Suprapubic skin (tissue), 4 donors: ENCODE measurements around the gene SERGEF. TPM values are rescaled to one million over a fixed set of nuclear protein-coding genes. Genes with fewer than 3 reads are reported as not detected.

Experiments used
- DNase-seq, 2 donors: peaks; one replicate each; pipeline ENCODE4 v3.0.0-alpha.2; 2019; ENCODE audit warnings: low spot score in 2 of 2
- H3K27ac ChIP-seq: fragments of 200-600 bp; sonication (generic); one replicate; pipeline ENCODE4 v1.5.1; 2019
- H3K27me3 ChIP-seq: fragments of 200-600 bp; sonication (generic); one replicate; pipeline ENCODE4 v1.5.1; 2019
- H3K36me3 ChIP-seq: fragments of 200-600 bp; sonication (generic); one replicate; pipeline ENCODE4 v1.5.1; 2019
- H3K4me1 ChIP-seq: fragments of 200-600 bp; sonication (generic); one replicate; pipeline ENCODE4 v1.5.1; 2019
- H3K4me3 ChIP-seq: fragments of 200-600 bp; sonication (generic); one replicate; pipeline ENCODE4 v1.5.1; 2019; ENCODE audit warnings: mild to moderate bottlenecking
- H3K9me3 ChIP-seq: fragments of 200-600 bp; sonication (generic); one replicate; pipeline ENCODE4 v1.5.1; 2019
- CTCF ChIP-seq, 2 donors: fragments of 200-600 bp in 1 of 2; fragments of 450-650 bp in 1 of 2; sonication (generic) in 1 of 2; IDR thresholded peaks; one replicate each; pipeline ENCODE4 v1.5.1; 2016 to 2019; ENCODE audit warnings: antibody characterized with exemption in 2 of 2, mild to moderate bottlenecking in 1 of 2, moderate library complexity in 1 of 2
- EP300 ChIP-seq: sonication (generic); formaldehyde crosslinking; IDR thresholded peaks from one replicate; pipeline ENCODE4 v1.6.1; 2017; ENCODE audit warnings: antibody characterized with exemption
- POLR2A ChIP-seq, 2 donors: fragments of 450-650 bp; IDR thresholded peaks; one replicate each; pipeline ENCODE4 v1.6.1; 2017; ENCODE audit warnings: antibody characterized with exemption in 2 of 2, mild to moderate bottlenecking in 2 of 2, moderate library complexity in 2 of 2
- POLR2AphosphoS5 ChIP-seq, 3 donors: sonication (generic); formaldehyde crosslinking; IDR thresholded peaks; one replicate each; pipeline ENCODE4 v1.6.1; 2017; ENCODE audit warnings: antibody characterized with exemption in 3 of 3
- WGBS: methylation state at CpG from one replicate; pipeline ENCODE4 v1.1.5; 2018; 5-methylcytosine and 5-hydroxymethylcytosine counted together
- total RNA-seq, 4 donors: library from RNA; depleted of rRNA; stranded (reverse); fragments of >200 nt; gene quantifications; one replicate each; pipeline ENCODE4 v1.1.0, GENCODE V29; 2016

SERGEF gene
- total RNA-seq, 4 donors from 2014 or later: 24.1 to 37.4 (median 29.9) TPM

DNA sequence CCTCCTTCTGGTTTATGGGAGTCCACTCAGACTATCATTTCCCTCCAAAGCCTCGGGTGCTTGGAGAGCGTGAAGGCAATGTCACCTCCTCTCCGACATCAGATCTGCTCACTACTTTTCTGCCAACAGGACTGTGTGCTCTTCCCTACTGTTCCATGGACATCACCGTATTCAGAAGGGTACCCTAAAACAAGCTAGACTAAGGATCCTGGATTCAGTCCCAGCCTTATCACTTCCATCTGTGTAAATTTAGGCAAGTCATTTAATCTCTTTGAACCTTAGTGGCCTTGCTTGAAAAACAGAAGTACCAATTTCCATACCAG lies 200.0 kb downstream of the SERGEF start:
- DNase-seq: no peak
- Histone ChIP-seq H3K27ac (peak overlapping the region; percentile 27), H3K9me3 (no peaks in the 10 kb centered on the region), H3K27me3 (no peaks in the 10 kb centered on the region), H3K4me1 (peaks cover 45% of the 10 kb centered on the region), H3K4me3 (no peak overlapping the region), H3K36me3 (no peaks in the 10 kb centered on the region)
- TF ChIP-seq POLR2A (IDR thresholded peaks at IDR 0.05): no peak
- no peak for TF ChIP-seq EP300
- TF ChIP-seq POLR2AphosphoS5 (IDR thresholded peaks at IDR 0.05): no peak
- no peak for TF ChIP-seq CTCF (IDR thresholded peaks at IDR 0.05)
- 59% methylated on average over 4 of the region's 4 CpGs for WGBS

GRCh38 chr11:17812091-17812864 lies 200.6 kb downstream of the SERGEF start:
- peak in 1 of 2 donors; percentile 20 for DNase-seq
- Histone ChIP-seq H3K27me3 (no peaks in the 10 kb centered on the region), H3K36me3 (no peaks in the 10 kb centered on the region), H3K9me3 (no peaks in the 10 kb centered on the region), H3K4me1 (peaks cover 45% of the 10 kb centered on the region), H3K4me3 (no peak overlapping the region), H3K27ac (peak overlapping the region; percentile 27)
- WGBS: 42% methylated on average over 2 of the region's 2 CpGs
- TF ChIP-seq POLR2A (IDR thresholded peaks at IDR 0.05) (no peak), CTCF (IDR thresholded peaks at IDR 0.05) (no peak)

DNA sequence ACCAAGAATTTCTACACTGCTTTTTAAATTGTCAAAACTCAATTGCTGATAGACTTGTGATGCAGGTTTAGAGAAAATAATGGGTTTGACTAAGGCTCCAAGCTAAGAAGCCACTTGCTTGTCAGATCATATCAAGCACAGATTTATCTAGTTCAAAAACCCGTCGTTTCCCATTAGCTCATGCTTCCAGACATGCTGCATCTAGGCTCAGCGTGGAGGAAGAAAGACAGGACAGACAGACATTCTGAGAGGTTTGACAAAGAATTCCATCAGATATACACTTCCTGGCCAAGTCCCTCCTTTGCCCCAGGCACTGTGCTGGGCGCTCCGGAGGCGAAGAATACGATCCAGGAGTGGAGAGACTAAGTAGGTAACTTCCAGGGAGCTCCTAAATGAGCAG lies 201.5 kb downstream of the SERGEF start:
- whole genome bisulfite sequencing: 40% methylated on average over 7 of the region's 7 CpGs
- no peak for DNase-seq
- no peak for TF ChIP-seq EP300
- no peak for TF ChIP-seq POLR2AphosphoS5 (IDR thresholded peaks at IDR 0.05)
- no peak for TF ChIP-seq CTCF (IDR thresholded peaks at IDR 0.05)
- TF ChIP-seq POLR2A (IDR thresholded peaks at IDR 0.05): no peak
- Histone ChIP-seq H3K27ac (no peak overlapping the region), H3K36me3 (no peaks in the 10 kb centered on the region), H3K4me1 (peaks cover 41% of the 10 kb centered on the region), H3K4me3 (no peak overlapping the region), H3K9me3 (no peaks in the 10 kb centered on the region), H3K27me3 (no peaks in the 10 kb centered on the region)

DNA sequence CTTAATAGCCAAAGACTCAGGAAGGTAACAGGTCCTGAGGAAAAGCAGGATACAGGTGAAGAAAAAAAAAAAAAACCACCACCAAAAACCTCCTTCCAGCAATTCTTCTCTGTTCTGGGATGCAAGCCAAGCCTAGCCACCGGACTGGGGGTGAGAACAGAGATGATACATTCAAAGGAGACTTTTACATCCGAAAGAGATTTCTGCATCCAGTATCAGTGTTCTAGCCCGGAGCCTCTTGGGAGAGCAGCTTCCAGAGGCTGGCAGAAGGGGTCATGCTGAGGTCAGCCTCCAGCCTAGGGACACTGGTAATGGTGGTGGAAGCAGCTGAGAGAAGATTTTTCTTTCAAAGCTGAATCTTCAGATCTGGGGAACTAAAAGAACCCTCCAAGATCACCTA lies 202.1 kb downstream of the SERGEF start:
- 30% methylated on average over 3 of the region's 3 CpGs for WGBS
- Histone ChIP-seq H3K27me3 (no peaks in the 10 kb centered on the region), H3K4me1 (peaks cover 39% of the 10 kb centered on the region), H3K27ac (no peak overlapping the region), H3K36me3 (no peaks in the 10 kb centered on the region), H3K4me3 (no peak overlapping the region), H3K9me3 (no peaks in the 10 kb centered on the region)
- no peak for TF ChIP-seq EP300
- no peak for TF ChIP-seq CTCF (IDR thresholded peaks at IDR 0.05)
- no peak for TF ChIP-seq POLR2A (IDR thresholded peaks at IDR 0.05)
- DNase-seq: no peak

DNA sequence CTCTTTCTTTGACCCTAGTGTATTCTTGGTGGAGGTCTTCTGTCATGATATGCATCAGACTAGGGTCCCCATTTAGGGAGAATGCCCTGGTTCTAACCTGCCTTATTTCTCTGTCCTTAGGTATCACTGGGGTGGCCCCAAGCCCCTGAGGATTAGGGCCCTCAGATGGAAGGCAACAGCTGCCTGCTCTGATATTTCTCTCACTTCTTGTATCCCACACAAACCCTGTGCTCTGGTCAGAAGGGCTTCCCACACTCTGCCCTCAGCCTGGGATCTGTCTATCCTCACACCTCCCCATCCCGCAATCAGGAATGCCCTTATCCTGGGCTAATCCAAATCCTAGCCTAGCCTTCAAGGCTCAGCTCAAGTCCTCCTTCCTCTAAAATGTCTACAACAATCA lies 202.8 kb downstream of the SERGEF start:
- no peak overlapping the region for H3K27ac ChIP-seq
- no peaks in the 10 kb centered on the region for H3K27me3 ChIP-seq
- TF ChIP-seq CTCF (IDR thresholded peaks at IDR 0.05): no peak
- no peak for TF ChIP-seq POLR2AphosphoS5 (IDR thresholded peaks at IDR 0.05)
- no peak for TF ChIP-seq POLR2A (IDR thresholded peaks at IDR 0.05)
- TF ChIP-seq EP300: no peak
- no peak overlapping the region for H3K4me3 ChIP-seq
- peak in 1 of 2 donors; percentile 13 for DNase-seq
- H3K9me3 ChIP-seq: no peaks in the 10 kb centered on the region
- no peaks in the 10 kb centered on the region for H3K36me3 ChIP-seq
- peaks cover 38% of the 10 kb centered on the region for H3K4me1 ChIP-seq
- 100% methylated on average over 1 of the region's 1 CpG for WGBS
